ENCODE results near the gene SHLD1. TPM values are rescaled to one million over a fixed set of nuclear protein-coding genes. Genes with fewer than 3 reads are reported as not detected.
"Not testable (repeated sequence)": the region's sequence is repeated elsewhere in the genome, so short reads cannot be mapped to it uniquely, and the experiment has no call there.

SHLD1 gene
- total RNA-seq, 1 experiment from 2014 or later: 13.1 TPM

- no peak overlapping the region for H3K4me3 ChIP-seq (ENCODE audit: low read length)
- H2AFZ ChIP-seq (ENCODE audit: low read length): no peak overlapping the region
- DNase-seq: no peak
- no peaks in the 10 kb centered on the region for H3K9me3 ChIP-seq (ENCODE audit: low read length)
- peaks cover 11% of the 10 kb centered on the region for H3K79me2 ChIP-seq (ENCODE audit: low read length)
- H3K4me2 ChIP-seq (ENCODE audit: low read depth, low read length, poor library complexity, severe bottlenecking): no peak overlapping the region
- H3K27me3 ChIP-seq (ENCODE audit: low read length): no peaks in the 10 kb centered on the region
- peaks cover 9% of the 10 kb centered on the region; the same call in 1 of the 2 replicates for H3K36me3 ChIP-seq (ENCODE audit: insufficient read depth, low read length)
- H3K9ac ChIP-seq (ENCODE audit: low read length): no peak overlapping the region
- H3K9me2 ChIP-seq (replicated peaks; ENCODE audit: insufficient read depth, low read length): no peaks in the 10 kb centered on the region
- no peaks in the 10 kb centered on the region for H4K20me1 ChIP-seq (ENCODE audit: insufficient read depth, low read depth, low read length)
- no peak overlapping the region for H3K27ac ChIP-seq (ENCODE audit: low read length)
- H3K4me1 ChIP-seq (ENCODE audit: low read length): peaks cover 9% of the 10 kb centered on the region
These were observed 25.9 kb downstream of the SHLD1 start for GRCh38 chr20:5776077-5776476.

GRCh38 chr20:5779071-5779900, 29.1 kb downstream of the SHLD1 start:
- H2AFZ ChIP-seq (ENCODE audit: low read length): no peak overlapping the region
- H3K4me3 ChIP-seq (ENCODE audit: low read length): no peak overlapping the region
- no peaks in the 10 kb centered on the region for H3K9me2 ChIP-seq (replicated peaks; ENCODE audit: insufficient read depth, low read length)
- H3K27me3 ChIP-seq (ENCODE audit: low read length): no peaks in the 10 kb centered on the region
- no peaks in the 10 kb centered on the region for H3K36me3 ChIP-seq (ENCODE audit: insufficient read depth, low read length)
- peaks cover 13% of the 10 kb centered on the region for H3K79me2 ChIP-seq (ENCODE audit: low read length)
- no peak overlapping the region for H3K27ac ChIP-seq (ENCODE audit: low read length)
- H4K20me1 ChIP-seq (ENCODE audit: insufficient read depth, low read depth, low read length): no peaks in the 10 kb centered on the region
- H3K9me3 ChIP-seq (ENCODE audit: low read length): no peaks in the 10 kb centered on the region
- H3K4me1 ChIP-seq (ENCODE audit: low read length): peaks cover 4% of the 10 kb centered on the region; the same call in 1 of the 2 replicates
- no peak for DNase-seq
- no peak overlapping the region for H3K9ac ChIP-seq (ENCODE audit: low read length)
- no peak overlapping the region for H3K4me2 ChIP-seq (ENCODE audit: low read depth, low read length, poor library complexity, severe bottlenecking)

- H3K9ac ChIP-seq (ENCODE audit: low read length): no peak overlapping the region
- H3K4me3 ChIP-seq (ENCODE audit: low read length): no peak overlapping the region
- peaks cover 11% of the 10 kb centered on the region; the same call in 1 of the 2 replicates for H3K79me2 ChIP-seq (ENCODE audit: low read length)
- no peak for DNase-seq
- H4K20me1 ChIP-seq (ENCODE audit: insufficient read depth, low read depth, low read length): no peaks in the 10 kb centered on the region
- no peaks in the 10 kb centered on the region for H3K4me1 ChIP-seq (ENCODE audit: low read length)
- no peak overlapping the region for H2AFZ ChIP-seq (ENCODE audit: low read length)
- no peaks in the 10 kb centered on the region; the same call in 1 of the 2 replicates for H3K36me3 ChIP-seq (ENCODE audit: insufficient read depth, low read length)
- no peaks in the 10 kb centered on the region for H3K27me3 ChIP-seq (ENCODE audit: low read length)
- H3K9me3 ChIP-seq (ENCODE audit: low read length): no peaks in the 10 kb centered on the region
- H3K4me2 ChIP-seq (ENCODE audit: low read depth, low read length, poor library complexity, severe bottlenecking): no peak overlapping the region
- H3K9me2 ChIP-seq (replicated peaks; ENCODE audit: insufficient read depth, low read length): no peaks in the 10 kb centered on the region
- H3K27ac ChIP-seq (ENCODE audit: low read length): no peak overlapping the region
These were observed 30.6 kb downstream of the SHLD1 start for GRCh38 chr20:5780846-5781217.

- H3K36me3 ChIP-seq (ENCODE audit: insufficient read depth, low read length); H3K27me3 ChIP-seq (ENCODE audit: low read length); H3K9ac ChIP-seq (ENCODE audit: low read length); H3K9me2 ChIP-seq (replicated peaks; ENCODE audit: insufficient read depth, low read length); H4K20me1 ChIP-seq (ENCODE audit: insufficient read depth, low read depth, low read length); H3K9me3 ChIP-seq (ENCODE audit: low read length); H3K4me3 ChIP-seq (ENCODE audit: low read length); H3K27ac ChIP-seq (ENCODE audit: low read length); H2AFZ ChIP-seq (ENCODE audit: low read length); H3K4me2 ChIP-seq (ENCODE audit: low read depth, low read length, poor library complexity, severe bottlenecking); DNase-seq; H3K4me1 ChIP-seq (ENCODE audit: low read length): not testable (repeated sequence)
- H3K79me2 ChIP-seq (ENCODE audit: low read length): peaks cover 11% of the 10 kb centered on the region; the same call in 1 of the 2 replicates
These were observed 31.2 kb downstream of the SHLD1 start for GRCh38 chr20:5781367-5781766.

- Histone ChIP-seq H4K20me1 (ENCODE audit: insufficient read depth, low read depth, low read length) (no peaks in the 10 kb centered on the region), H3K9me3 (ENCODE audit: low read length) (no peaks in the 10 kb centered on the region), H3K9me2 (replicated peaks; ENCODE audit: insufficient read depth, low read length) (no peaks in the 10 kb centered on the region), H3K27ac (ENCODE audit: low read length) (no peak overlapping the region), H3K4me3 (ENCODE audit: low read length) (no peak overlapping the region), H3K36me3 (ENCODE audit: insufficient read depth, low read length) (no peaks in the 10 kb centered on the region; the same call in 1 of the 2 replicates), H3K4me1 (ENCODE audit: low read length) (no peaks in the 10 kb centered on the region), H3K27me3 (ENCODE audit: low read length) (no peaks in the 10 kb centered on the region), H3K79me2 (ENCODE audit: low read length) (peaks cover 11% of the 10 kb centered on the region; the same call in 1 of the 2 replicates), H3K9ac (ENCODE audit: low read length) (no peak overlapping the region), H3K4me2 (ENCODE audit: low read depth, low read length, poor library complexity, severe bottlenecking) (no peak overlapping the region), H2AFZ (ENCODE audit: low read length) (no peak overlapping the region)
- no peak for DNase-seq
These were observed 31.9 kb downstream of the SHLD1 start for GRCh38 chr20:5781798-5782750.

- Histone ChIP-seq H3K36me3 (ENCODE audit: insufficient read depth, low read length) (no peaks in the 10 kb centered on the region; the same call in 1 of the 2 replicates), H3K9me3 (ENCODE audit: low read length) (no peaks in the 10 kb centered on the region), H3K79me2 (ENCODE audit: low read length) (peaks cover 6% of the 10 kb centered on the region; the same call in 1 of the 2 replicates), H3K4me2 (ENCODE audit: low read depth, low read length, poor library complexity, severe bottlenecking) (no peak overlapping the region), H4K20me1 (ENCODE audit: insufficient read depth, low read depth, low read length) (no peaks in the 10 kb centered on the region), H3K4me1 (ENCODE audit: low read length) (no peaks in the 10 kb centered on the region), H3K9ac (ENCODE audit: low read length) (no peak overlapping the region), H3K27ac (ENCODE audit: low read length) (no peak overlapping the region), H3K4me3 (ENCODE audit: low read length) (no peak overlapping the region), H2AFZ (ENCODE audit: low read length) (no peak overlapping the region), H3K27me3 (ENCODE audit: low read length) (no peaks in the 10 kb centered on the region), H3K9me2 (replicated peaks; ENCODE audit: insufficient read depth, low read length) (no peaks in the 10 kb centered on the region)
- DNase-seq: no peak
These were observed 34.5 kb downstream of the SHLD1 start for GRCh38 chr20:5784735-5785134.

- Histone ChIP-seq H2AFZ (ENCODE audit: low read length) (no peak overlapping the region), H3K9me3 (ENCODE audit: low read length) (no peaks in the 10 kb centered on the region), H3K36me3 (ENCODE audit: insufficient read depth, low read length) (no peaks in the 10 kb centered on the region; the same call in 1 of the 2 replicates), H3K27me3 (ENCODE audit: low read length) (no peaks in the 10 kb centered on the region), H3K4me3 (ENCODE audit: low read length) (no peak overlapping the region), H4K20me1 (ENCODE audit: insufficient read depth, low read depth, low read length) (no peaks in the 10 kb centered on the region), H3K9ac (ENCODE audit: low read length) (no peak overlapping the region), H3K27ac (ENCODE audit: low read length) (no peak overlapping the region), H3K4me1 (ENCODE audit: low read length) (no peaks in the 10 kb centered on the region), H3K4me2 (ENCODE audit: low read depth, low read length, poor library complexity, severe bottlenecking) (no peak overlapping the region), H3K9me2 (replicated peaks; ENCODE audit: insufficient read depth, low read length) (no peaks in the 10 kb centered on the region), H3K79me2 (ENCODE audit: low read length) (peaks cover 6% of the 10 kb centered on the region; the same call in 1 of the 2 replicates)
- no peak for DNase-seq
These were observed 34.9 kb downstream of the SHLD1 start for GRCh38 chr20:5785146-5785545.
